RKO (cell line): ENCODE measurements around the gene CARD8.
A peak's percentile ranks its signal among the peaks of the same experiment; 100 is the strongest.

Experiments
- DNase-seq: peaks from one replicate; pipeline ENCODE4 v3.0.0-alpha.2; 2016; ENCODE audit warnings: low spot score

The CARD8 gene

GRCh38 chr19:48206397-48207093 is 49.2 kb downstream of the CARD8 start:
- no peak for DNase-seq

- DNase-seq: peak; percentile 97
These were observed 51.7 kb downstream of the CARD8 start for GRCh38 chr19:48203794-48204628.

GRCh38 chr19:48203222-48203793 is 52.4 kb downstream of the CARD8 start:
- DNase-seq: peak; percentile 40

- no peak for DNase-seq
These were observed 58.6 kb downstream of the CARD8 start for GRCh38 chr19:48196933-48197665.

GRCh38 chr19:48196321-48196763 is 59.4 kb downstream of the CARD8 start:
- DNase-seq: no peak

GRCh38 chr19:48194844-48195830 is 60.6 kb downstream of the CARD8 start:
- no peak for DNase-seq

GRCh38 chr19:48194041-48194843 is 61.5 kb downstream of the CARD8 start:
- no peak for DNase-seq

- DNase-seq: no peak
These were observed 63.0 kb downstream of the CARD8 start for GRCh38 chr19:48192750-48193149.

- no peak for DNase-seq
These were observed 64.8 kb downstream of the CARD8 start for GRCh38 chr19:48190885-48191284.

GRCh38 chr19:48190288-48190884 is 65.3 kb downstream of the CARD8 start:
- no peak for DNase-seq

- no peak for DNase-seq
These were observed 69.1 kb downstream of the CARD8 start for GRCh38 chr19:48186541-48186991.

- no peak for DNase-seq
These were observed 69.7 kb downstream of the CARD8 start for GRCh38 chr19:48186015-48186414.

- DNase-seq: no peak
These were observed 72.4 kb downstream of the CARD8 start for GRCh38 chr19:48183356-48183755.

GRCh38 chr19:48182434-48182833 is 73.3 kb downstream of the CARD8 start:
- no peak for DNase-seq

GRCh38 chr19:48181505-48181904 is 74.2 kb downstream of the CARD8 start:
- DNase-seq: no peak

GRCh38 chr19:48176226-48176625 is 79.5 kb downstream of the CARD8 start:
- no peak for DNase-seq

GRCh38 chr19:48175578-48175977 is 80.1 kb downstream of the CARD8 start:
- no peak for DNase-seq

- no peak for DNase-seq
These were observed 81.2 kb downstream of the CARD8 start for GRCh38 chr19:48174445-48175030.

- DNase-seq: no peak
These were observed 84.0 kb downstream of the CARD8 start for GRCh38 chr19:48171710-48172109.
